ENCODE results near the gene ALOX12. TPM values are rescaled to one million over a fixed set of nuclear protein-coding genes. Genes with fewer than 3 reads are reported as not detected.
"Not testable (repeated sequence)": the region's sequence is repeated elsewhere in the genome, so short reads cannot be mapped to it uniquely, and the experiment has no call there.

Gene ALOX12
- total and polyA plus RNA-seq, 12 donors: 0.04 to 0.11 TPM; not detected in 10

DNA sequence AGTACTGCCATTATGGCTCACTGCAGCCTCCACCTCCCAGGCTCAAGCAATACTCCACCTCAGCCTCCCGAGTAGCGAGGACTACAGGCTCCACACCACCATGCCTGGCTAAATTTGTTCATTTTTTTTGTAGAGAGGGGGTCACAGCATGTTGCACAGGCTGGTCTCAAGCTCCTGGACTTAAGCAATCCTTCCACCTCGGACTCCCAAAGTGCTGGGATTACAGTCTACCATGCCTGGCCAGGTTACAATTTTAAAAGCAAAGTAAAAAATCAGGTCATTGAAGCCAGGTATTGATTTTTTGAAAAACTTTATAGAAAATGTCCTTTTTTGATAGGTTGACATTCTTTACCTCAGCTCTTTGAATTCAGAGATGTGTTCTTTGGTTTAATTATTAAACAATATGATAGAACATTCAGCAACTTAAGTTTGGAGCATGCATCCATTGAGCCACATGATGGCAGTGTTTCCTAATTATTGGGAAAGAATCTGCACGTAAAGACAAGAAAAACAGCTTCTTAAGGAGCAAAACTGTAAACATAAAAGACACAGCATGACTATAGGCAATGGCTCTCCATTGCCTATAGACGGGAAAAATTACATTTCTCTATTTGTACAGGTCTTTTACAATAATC, 49.8 kb downstream of the ALOX12 start:
- Histone ChIP-seq H3K4me3 (peak overlapping the region in 4 of 10 donors; percentile 25 to 37 (median 31)), H3K4me1 (peaks cover 9 to 44% (median 37%) of the 10 kb centered on the region in 9 donors), H3K27me3 (peaks cover 5 to 63% (median 33%) of the 10 kb centered on the region in 7 donors), H3K9me3 (no peaks in the 10 kb centered on the region), H3K27ac (no peak overlapping the region), H3K36me3 (no peaks in the 10 kb centered on the region)
- WGBS, 2 donors: 24 to 31% methylated on average over 5 of the region's 5 CpGs
- TF ChIP-seq, protein P1, sequence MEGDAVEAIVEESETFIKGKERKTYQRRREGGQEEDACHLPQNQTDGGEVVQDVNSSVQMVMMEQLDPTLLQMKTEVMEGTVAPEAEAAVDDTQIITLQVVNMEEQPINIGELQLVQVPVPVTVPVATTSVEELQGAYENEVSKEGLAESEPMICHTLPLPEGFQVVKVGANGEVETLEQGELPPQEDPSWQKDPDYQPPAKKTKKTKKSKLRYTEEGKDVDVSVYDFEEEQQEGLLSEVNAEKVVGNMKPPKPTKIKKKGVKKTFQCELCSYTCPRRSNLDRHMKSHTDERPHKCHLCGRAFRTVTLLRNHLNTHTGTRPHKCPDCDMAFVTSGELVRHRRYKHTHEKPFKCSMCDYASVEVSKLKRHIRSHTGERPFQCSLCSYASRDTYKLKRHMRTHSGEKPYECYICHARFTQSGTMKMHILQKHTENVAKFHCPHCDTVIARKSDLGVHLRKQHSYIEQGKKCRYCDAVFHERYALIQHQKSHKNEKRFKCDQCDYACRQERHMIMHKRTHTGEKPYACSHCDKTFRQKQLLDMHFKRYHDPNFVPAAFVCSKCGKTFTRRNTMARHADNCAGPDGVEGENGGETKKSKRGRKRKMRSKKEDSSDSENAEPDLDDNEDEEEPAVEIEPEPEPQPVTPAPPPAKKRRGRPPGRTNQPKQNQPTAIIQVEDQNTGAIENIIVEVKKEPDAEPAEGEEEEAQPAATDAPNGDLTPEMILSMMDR (IDR thresholded peaks at IDR 0.05): peak; percentile 52 to 89 (median 84)
- intact Hi-C loops (cut with DNase I): loop anchor here in 6 of 10 donors (1.0 to 10.0 kb wide), 5 partner anchors 91 to 259 kb away; partner anchors contain the start of genes YBX2 (in 2 of the 6) and EIF5A (in 1 of the 6)
- DNase-seq: no peak
- ATAC-seq: peak in 4 of 8 donors; percentile 26 to 47 (median 36)

DNA sequence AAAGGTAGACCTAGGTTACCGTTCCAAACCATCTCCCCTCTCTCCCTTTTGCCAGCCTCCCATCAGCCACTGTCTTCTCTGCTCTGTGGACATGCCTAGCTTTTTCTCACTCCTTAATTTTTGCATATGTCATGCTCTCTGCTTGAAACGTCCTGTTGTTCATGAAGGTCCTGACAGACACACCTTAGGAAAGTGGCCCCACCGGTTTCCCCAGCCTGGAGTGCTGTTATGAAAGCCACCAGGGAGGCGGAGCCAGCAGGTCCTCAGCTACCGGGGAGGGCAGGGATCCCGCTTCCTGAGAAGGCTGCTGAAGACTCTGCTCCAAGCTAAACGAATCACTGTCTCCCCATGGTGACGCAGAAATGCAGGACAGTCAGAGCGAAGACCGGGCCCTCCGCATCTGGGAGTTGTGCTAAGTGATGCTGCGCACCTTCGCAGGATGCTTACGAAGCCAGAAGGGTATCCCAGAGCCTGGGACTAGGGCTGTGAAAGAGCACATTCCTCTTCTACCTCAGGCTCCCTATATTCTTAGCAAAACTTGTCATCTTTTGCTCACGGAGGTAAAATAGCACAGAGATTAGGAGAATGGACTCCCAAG, 50.4 kb downstream of the ALOX12 start:
- H3K27ac ChIP-seq: peak overlapping the region in 1 of 10 donors; percentile 45
- intact Hi-C loops (cut with DNase I): loop anchor here in 6 of 10 donors (1.0 to 10.0 kb wide), 4 partner anchors 90 to 259 kb away; partner anchors contain the start of genes YBX2 (in 2 of the 6) and EIF5A (in 1 of the 6)
- H3K9me3 ChIP-seq: no peaks in the 10 kb centered on the region
- H3K27me3 ChIP-seq: peaks cover 5 to 63% (median 33%) of the 10 kb centered on the region in 7 donors
- ATAC-seq (peak in 2 of 8 donors; percentile 4 to 12), DNase-seq (no peak)
- no peaks in the 10 kb centered on the region for H3K36me3 ChIP-seq
- peaks cover 9 to 44% (median 37%) of the 10 kb centered on the region in 9 donors for H3K4me1 ChIP-seq
- TF ChIP-seq, protein P1 (IDR thresholded peaks at IDR 0.05): peak in 1 of 9 donors; percentile 24
- WGBS, 2 donors: 12 to 25% methylated on average over 15 of the region's 15 CpGs
- peak overlapping the region in 7 of 10 donors; percentile 15 to 37 (median 31) for H3K4me3 ChIP-seq

DNA sequence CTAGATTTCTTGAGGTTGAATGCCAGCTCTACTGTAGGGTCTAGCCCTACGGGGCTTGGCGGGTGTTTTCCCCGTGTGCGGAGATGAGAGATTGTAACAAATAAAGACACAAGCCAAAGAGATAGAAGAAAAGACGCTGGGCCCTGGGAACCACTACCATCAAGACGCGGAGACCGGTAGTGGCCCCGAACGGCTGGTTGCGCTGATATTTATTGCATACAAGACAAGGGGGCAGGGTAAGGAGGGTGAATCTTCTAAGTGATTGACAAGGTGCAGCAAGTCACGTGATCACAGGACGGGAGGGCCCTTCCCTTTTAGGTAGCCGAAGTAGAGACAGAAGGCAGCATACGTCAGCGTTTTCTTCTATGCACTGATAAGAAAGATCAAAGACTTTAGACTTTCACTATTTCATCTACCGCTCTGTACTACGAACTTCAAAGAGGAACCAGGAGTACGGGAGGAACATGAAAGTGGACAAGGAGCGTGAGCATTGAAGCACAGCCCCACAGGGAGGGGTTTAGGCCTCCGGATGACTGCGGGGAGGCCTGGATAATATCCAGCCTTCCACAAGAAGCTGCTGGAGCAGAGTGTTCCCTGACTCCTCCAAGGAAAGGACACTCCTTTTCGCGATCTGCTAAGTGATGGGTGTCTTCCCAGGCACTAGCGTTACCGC, 51.0 kb downstream of the ALOX12 start:
- 11 to 19% methylated on average over 26 of the region's 26 CpGs for WGBS, 2 donors
- not testable (repeated sequence) for H3K9me3 ChIP-seq, ATAC-seq, DNase-seq, H3K36me3 ChIP-seq
- Histone ChIP-seq H3K27ac (peak overlapping the region in 1 of 10 donors; percentile 45), H3K4me3 (peak overlapping the region in 7 of 10 donors; percentile 15 to 37 (median 31)), H3K27me3 (peaks cover 5 to 57% (median 32%) of the 10 kb centered on the region in 7 donors), H3K4me1 (peaks cover 9 to 43% (median 36%) of the 10 kb centered on the region in 9 donors)
- intact Hi-C loops (cut with DNase I): loop anchor here in 6 of 10 donors (1.0 to 10.0 kb wide), 4 partner anchors 89 to 258 kb away; partner anchors contain the start of genes YBX2 (in 2 of the 6) and EIF5A (in 1 of the 6)

DNA sequence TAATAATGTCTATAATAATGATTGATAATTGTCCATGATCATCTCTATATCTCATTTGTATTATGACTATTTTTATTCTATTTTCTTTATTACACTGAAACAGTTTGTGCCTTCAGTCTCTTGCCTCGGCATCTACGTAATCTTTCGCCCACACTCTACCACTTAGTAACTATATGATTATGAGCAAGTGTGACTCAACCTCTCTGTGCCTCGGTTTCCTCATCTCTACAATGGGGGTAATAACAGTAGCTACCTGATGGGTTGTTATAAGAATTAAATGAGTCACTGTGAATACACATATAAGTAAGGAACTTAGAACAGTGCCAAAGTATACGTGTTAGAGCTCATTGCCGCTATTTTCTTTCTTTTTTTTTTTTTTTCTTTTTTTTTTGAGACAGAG, 51.7 kb downstream of the ALOX12 start:
- 86 to 88% methylated on average over 6 of the region's 6 CpGs for whole genome bisulfite sequencing, 2 donors
- H3K9me3 ChIP-seq: no peaks in the 10 kb centered on the region
- DNase-seq (no peak), ATAC-seq (no peak)
- H3K36me3 ChIP-seq: no peaks in the 10 kb centered on the region
- TF ChIP-seq, protein P1 (IDR thresholded peaks at IDR 0.05): no peak
- H3K4me1 ChIP-seq: peaks cover 9 to 36% (median 29%) of the 10 kb centered on the region in 9 donors
- intact Hi-C loops (cut with DNase I): loop anchor here in 5 of 10 donors (5.0 to 10.0 kb wide), 3 partner anchors 247 to 257 kb away; partner anchors contain the start of genes YBX2 (in 2 of the 5) and EIF5A (in 1 of the 5)
- no peak overlapping the region for H3K4me3 ChIP-seq
- H3K27me3 ChIP-seq: peaks cover 5 to 50% (median 24%) of the 10 kb centered on the region in 7 donors
- H3K27ac ChIP-seq: no peak overlapping the region

Data from heart right ventricle (tissue), 16 donors.